ENCODE data around the gene CERS6.

The CERS6 gene

GRCh38 chr2:168679741-168680310 is 223.8 kb downstream of the CERS6 start:
- DNase-seq, result no peak

DNA sequence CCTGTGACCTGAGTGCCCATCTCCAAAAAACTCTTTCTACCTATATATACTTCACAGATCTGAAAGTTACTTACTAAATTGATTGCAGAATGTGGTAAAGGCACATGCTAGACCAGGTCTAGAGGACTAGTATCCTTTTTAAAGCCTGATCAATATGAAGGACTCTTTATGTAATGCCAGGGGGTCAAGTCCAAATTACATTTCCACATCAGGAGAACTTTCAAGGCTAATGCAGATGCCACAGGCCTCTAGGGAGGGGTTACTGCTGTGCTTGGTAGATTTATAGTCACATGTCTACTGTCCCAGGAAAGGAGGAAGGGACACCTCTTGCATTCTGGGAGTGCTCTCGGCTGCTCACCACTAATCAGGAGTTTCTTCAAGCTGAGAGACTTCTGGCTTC is 227.9 kb downstream of the CERS6 start:
- DNase-seq, result no peak

DNA sequence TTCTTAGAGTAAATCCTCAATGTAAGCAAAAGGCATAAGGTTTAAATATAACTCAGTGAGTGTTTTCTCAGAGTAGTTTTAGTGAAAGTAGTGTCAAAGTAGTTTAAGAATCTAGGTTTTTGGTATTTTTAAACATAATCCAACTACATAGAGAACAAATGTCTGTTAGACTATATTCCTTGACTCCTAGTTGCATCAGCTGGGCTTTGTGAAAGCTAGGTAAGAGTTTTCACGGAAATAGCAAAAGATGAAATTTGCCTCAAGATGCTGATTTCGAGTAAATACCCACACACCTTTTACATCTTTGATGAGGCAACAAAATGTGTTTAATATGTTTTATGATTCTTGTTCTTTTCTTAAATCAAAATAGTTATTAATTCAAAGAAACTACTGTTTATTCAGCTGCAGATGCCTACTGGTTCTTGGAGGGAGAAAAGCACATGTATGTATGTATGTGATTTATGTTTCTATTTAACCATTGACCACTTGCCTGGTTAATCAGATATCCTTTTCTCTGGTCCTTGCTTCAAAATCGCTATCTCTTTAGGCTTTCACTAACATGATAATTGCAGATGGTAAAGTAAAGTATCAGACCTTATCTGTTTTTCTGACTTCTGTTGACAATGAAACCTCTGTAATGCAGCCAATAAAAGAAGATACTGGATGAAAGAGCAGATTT is 229.0 kb downstream of the CERS6 start:
- no peak for DNase-seq

GRCh38 chr2:168685600-168686451 is 229.8 kb downstream of the CERS6 start:
- DNase-seq, result no peak

GRCh38 chr2:168686452-168687191 is 230.6 kb downstream of the CERS6 start:
- no peak for DNase-seq

DNA sequence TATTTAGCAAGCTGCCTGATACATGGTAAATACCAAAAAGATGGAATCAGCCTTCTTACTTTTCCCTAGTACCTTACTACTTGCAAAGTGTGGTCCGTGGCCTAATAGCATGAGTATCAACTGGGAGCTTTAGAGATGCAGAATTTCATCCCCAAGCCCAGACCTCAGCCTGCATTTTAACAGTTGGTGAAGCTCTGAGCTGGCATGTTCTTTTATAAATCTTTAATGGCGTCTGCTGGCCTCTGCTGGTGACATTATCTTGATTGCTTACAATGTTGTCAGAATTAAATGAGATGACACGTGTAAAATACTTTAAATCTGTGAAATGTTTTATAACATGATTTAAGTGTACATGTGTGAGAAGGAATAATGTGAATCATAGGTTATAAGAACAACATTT is 231.2 kb downstream of the CERS6 start:
- no peak for DNase-seq

DNA sequence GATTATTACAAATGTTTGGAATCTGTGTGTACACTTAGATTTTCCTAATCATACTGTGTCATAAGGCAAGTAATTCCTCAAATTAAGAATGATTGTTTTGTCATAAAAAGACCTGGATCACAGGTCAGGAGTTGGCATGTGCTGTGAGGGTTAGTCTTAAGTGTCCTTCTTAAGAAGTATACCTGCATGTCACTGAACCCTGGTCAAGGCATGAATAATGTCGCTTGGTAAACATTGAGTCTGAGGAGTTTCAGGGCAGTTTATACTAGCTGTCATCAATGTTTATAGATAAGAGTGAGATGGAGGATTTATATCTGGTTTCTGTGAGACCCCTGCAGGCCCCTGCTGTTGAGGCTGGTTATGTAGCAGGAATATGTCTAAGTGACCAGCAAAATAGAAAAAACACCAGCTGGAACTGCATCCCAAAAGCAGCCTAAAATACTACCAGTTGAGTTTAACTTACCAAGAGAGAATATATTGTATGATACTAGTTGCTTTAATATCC is 234.4 kb downstream of the CERS6 start:
- no peak for DNase-seq

GRCh38 chr2:168691221-168691620 is 235.1 kb downstream of the CERS6 start:
- no peak for DNase-seq

DNA sequence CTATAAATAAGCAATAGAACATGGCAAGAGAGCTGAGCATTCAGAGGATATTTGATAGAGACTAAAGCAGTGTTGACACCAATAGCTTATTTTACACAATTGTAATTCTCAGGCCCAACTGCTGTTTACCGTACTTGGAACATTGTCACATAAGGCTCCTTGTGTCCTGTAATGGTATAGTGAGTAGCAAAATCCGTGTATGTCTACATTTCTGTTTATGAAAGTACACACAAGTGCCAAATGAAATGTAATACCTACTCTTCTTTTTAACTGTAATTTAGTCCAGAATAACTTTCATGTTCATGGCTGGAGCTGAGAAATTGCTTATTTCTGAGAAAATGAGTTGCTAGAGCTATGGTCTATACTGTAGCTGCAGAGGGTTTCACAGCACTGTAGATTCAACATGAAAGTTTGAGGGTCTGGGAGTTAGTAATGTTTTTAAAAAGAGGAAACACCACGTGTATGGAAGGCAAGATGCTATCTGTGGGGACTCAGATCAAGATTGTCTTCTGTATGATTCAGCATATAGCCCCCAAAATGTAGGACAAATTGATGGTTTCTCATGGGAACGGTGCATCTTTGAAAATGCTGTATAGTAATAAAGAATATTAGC is 236.2 kb downstream of the CERS6 start:
- no peak for DNase-seq

DNA sequence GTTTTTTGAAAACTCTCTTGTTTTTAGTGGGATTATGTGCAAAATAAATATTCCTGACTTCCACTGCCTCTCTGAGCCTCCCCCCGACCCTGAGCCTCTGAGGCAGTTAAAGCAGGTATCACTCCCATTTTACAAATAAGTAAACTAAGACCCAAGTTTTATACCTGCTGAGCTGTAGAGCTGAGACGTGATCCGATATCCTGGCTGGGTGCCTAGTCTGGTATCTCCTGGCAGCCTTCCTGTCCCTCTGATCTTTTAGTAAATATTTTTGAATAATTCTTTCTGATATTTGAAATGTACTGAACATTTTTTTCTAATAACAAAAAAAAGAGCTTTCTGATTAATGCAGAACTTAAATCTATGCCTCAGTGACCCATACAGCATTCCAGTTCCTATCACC is 238.1 kb downstream of the CERS6 start:
- no peak for DNase-seq

- DNase-seq, result no peak
Measured at GRCh38 chr2:168694866-168695265, 238.8 kb downstream of the CERS6 start.

GRCh38 chr2:168697668-168698121 is 241.6 kb downstream of the CERS6 start:
- DNase-seq, result no peak

GRCh38 chr2:168698969-168699368 is 242.9 kb downstream of the CERS6 start:
- no peak for DNase-seq

DNA sequence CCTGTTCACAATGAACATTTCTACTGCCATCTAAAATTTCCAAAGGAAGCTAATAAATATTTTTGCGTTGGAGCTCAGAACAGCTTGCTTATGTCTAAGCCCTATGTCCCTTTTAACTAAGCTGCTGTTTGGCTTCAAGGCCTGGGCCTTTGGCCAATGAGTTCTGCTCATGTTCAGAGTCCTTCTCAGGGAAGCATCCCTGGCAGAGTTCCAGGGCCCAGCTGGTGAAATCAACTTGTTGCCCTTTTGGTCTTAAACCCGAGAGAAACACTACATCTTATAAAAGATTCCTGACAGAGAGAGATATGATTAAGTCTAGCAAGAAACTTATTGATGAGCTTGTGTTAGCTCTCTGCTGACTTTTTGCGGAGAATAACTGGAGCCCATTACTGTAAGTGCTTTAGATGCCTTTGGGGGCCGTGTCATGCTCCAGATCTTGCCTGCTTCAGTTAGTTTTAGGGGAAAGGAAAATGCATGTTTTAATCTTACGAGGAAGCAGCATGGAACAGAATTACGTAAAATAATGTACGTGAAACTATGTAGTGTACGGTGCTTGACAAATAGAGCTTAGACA is 243.9 kb downstream of the CERS6 start:
- no peak for DNase-seq

DNA sequence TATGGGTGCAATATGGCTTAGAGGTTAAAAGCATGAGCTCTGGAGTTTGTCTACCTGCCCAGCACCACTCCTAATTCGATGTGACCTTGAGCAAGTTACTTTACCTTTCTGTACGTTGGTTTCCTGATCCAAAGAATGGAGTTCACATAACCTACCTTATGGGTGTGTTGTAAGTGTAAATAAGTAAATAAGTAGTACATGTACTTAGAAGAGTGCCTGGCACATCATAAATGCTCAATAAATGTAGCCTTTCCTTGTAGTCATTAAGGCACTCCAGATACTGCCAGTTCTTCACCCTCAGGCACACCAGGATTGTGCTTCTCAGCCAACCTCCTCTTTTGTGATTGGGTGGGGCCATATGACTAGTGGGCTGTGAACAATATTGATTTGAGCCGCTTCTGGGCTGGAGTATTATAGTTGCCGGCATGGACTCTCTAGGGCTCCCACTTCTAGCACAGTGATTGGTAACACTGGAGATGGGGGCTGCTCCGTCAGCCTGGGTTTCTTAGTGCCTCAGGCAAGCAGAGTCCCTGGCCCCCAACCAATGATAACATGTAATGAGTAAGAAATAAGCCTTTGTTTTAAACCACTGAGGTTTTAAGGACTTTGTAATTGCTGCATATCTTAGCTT is 244.7 kb downstream of the CERS6 start:
- no peak for DNase-seq

DNA sequence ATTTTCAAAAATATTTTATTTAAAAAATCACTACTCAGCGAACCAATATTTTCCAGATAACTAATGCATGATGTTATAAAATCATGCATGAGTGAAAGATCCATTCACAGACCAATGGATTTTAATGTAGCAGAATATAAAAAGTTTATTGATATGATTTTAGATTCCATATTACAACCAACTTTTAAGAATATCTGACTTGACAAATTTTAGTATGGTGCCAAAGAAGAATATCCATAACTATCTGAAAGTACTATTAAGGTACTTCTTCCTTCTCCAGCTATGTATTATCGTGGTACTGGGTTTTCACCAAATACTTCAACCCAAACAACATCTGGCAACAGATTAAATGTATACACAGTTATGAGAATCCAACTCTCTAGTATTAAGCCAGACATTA is 246.5 kb downstream of the CERS6 start:
- DNase-seq, result no peak

- DNase-seq, result no peak
Measured at GRCh38 chr2:168703926-168704325, 247.9 kb downstream of the CERS6 start.

GRCh38 chr2:168705534-168706470 is 249.7 kb downstream of the CERS6 start:
- DNase-seq, result no peak

- DNase-seq, result no peak
Measured at GRCh38 chr2:168706806-168707205, 250.7 kb downstream of the CERS6 start.

DNA sequence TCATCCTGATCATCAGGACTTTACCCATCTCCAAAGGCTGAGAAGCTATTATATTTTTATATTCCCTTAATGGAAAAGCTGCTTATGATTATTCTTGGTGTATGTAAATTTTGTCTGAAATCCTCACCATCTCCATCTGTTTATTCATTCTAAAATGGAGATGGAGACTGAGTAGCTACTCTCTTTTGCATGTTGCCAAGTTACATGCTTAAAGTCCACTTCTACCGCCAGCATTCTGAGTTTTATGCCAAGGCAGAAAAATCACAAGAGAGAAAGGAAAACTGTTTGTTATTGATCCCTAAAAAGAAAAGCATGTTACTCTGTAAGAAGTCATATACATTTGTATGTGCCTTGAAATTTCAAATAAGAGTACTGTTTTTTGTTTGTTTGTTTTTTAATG is 252.0 kb downstream of the CERS6 start:
- no peak for DNase-seq
